Stimulated activated naive B cell treated with anti-CD40 and anti-IgM and Interleukin-4, amounts not matched to agents 10 μg/mL and 1 μg/mL and 100 μg/mL, for 72 hours (primary cell): ENCODE measurements around the gene GOLGA8O.
"Not testable (repeated sequence)": the region's sequence is repeated elsewhere in the genome, so short reads cannot be mapped to it uniquely, and the experiment has no call there.

Experiments used
- ATAC-seq, 2 donors: fragments of 150-1000 bp; cut with Tn5 transposase; replicated peaks; 2 replicates each; pipeline ENCODE4 v1.10.0; 2021; ENCODE audit warnings: moderate library complexity in 1 of 2
- DNase-seq: peaks from one replicate; pipeline ENCODE4 v3.0.0; 2021
- H3K27ac Mint-ChIP-seq: one replicate; pipeline ENCODE4 v1.8.0; 2022; ENCODE audit warnings: mild to moderate bottlenecking, mixed read lengths
- H3K27me3 Mint-ChIP-seq, 2 donors: one replicate each; pipeline ENCODE4 v1.8.0; 2022; ENCODE audit warnings: mixed read lengths in 2 of 2
- H3K36me3 Mint-ChIP-seq, 2 donors: one replicate each; pipeline ENCODE4 v1.8.0; 2022; ENCODE audit warnings: mixed read lengths in 2 of 2, mild to moderate bottlenecking in 1 of 2
- H3K4me1 Mint-ChIP-seq, 2 donors: one replicate each; pipeline ENCODE4 v1.8.0; 2022; ENCODE audit warnings: mixed read lengths in 2 of 2, mild to moderate bottlenecking in 1 of 2
- H3K4me3 Mint-ChIP-seq, 2 donors: one replicate each; pipeline ENCODE4 v1.8.0; 2022; ENCODE audit warnings: mild to moderate bottlenecking in 2 of 2, mixed read lengths in 2 of 2, moderate library complexity in 1 of 2
- H3K9me3 Mint-ChIP-seq, 2 donors: one replicate each; pipeline ENCODE4 v1.8.0; 2022; ENCODE audit warnings: mixed read lengths in 2 of 2, mild to moderate bottlenecking in 1 of 2

GOLGA8O gene

GRCh38 chr15:32455534-32455933 lies at the start of gene GOLGA8O:
TSS of gene GOLGA8O (minus strand) at chr15:32455634. CDS start at chr15:32455536, 98 bp downstream.
- not testable (repeated sequence) for H3K4me1 Mint-ChIP-seq, H3K36me3 Mint-ChIP-seq, H3K9me3 Mint-ChIP-seq, H3K27me3 Mint-ChIP-seq, H3K27ac Mint-ChIP-seq, ATAC-seq, DNase-seq, H3K4me3 Mint-ChIP-seq

DNA sequence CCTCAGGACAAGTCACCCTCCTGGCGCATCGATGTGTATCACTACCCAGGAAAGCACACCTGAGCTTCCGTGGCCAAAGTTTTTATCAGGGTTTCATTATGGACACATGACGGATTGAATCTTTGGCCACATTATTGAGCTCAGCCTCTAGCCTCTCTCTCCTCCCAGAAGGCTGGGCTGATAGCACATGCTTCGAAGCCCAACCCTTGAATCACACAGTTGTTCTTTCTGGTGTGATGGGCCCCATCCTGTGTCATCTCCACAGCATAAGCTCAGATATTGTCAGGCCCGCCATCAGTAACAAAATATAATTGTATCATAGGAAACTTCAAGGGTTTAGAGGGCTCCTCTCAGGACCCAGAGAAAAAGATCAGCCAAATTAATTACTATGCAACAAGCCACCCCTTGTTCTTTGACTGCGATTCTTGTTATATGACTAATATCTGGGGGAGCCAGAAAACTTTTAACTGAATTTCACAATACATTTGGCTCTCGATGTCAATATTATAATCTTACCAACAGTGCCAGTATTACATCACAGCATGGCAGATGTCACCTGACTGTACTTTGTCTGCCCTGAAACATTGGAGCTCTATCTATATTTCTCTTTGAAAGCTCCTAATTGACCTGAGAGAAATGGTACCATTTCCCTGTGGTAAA lies 48.8 kb upstream of the GOLGA8O start:
- H3K27ac Mint-ChIP-seq, H3K4me1 Mint-ChIP-seq, H3K36me3 Mint-ChIP-seq, DNase-seq, H3K4me3 Mint-ChIP-seq, H3K9me3 Mint-ChIP-seq, H3K27me3 Mint-ChIP-seq, ATAC-seq: not testable (repeated sequence)

GRCh38 chr15:32502946-32503345 lies 47.5 kb upstream of the GOLGA8O start:
- DNase-seq, H3K27me3 Mint-ChIP-seq, H3K27ac Mint-ChIP-seq, H3K9me3 Mint-ChIP-seq, H3K4me3 Mint-ChIP-seq, ATAC-seq, H3K36me3 Mint-ChIP-seq, H3K4me1 Mint-ChIP-seq: not testable (repeated sequence)

DNA sequence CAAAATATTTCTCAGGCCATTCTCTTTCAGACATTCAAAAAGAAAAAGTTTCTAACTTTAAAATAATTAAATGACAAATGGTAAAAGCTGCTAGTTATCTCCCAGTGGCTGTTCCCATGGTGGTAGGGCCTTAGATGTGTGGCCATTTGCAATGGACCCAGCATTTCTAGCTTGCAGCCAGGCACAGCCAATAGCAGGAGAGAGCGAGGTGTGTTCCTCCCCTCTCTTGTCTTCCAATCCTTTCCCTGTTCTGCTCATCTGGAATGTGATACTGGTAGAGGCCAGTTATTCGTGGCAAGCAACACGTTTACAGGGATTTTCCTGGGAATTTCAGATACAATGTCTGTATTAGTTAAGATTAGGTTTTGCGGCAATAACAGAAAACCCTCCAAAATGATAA lies 37.3 kb upstream of the GOLGA8O start:
- H3K27me3 Mint-ChIP-seq, ATAC-seq, DNase-seq: not testable (repeated sequence)

GRCh38 chr15:32486474-32486873 lies 31.0 kb upstream of the GOLGA8O start:
- H3K4me3 Mint-ChIP-seq, H3K4me1 Mint-ChIP-seq, H3K36me3 Mint-ChIP-seq, H3K27ac Mint-ChIP-seq, H3K9me3 Mint-ChIP-seq, ATAC-seq, H3K27me3 Mint-ChIP-seq, DNase-seq: not testable (repeated sequence)

More for the DNA sequence above, 37.3 kb upstream of the GOLGA8O start:
- H3K9me3 Mint-ChIP-seq, H3K4me1 Mint-ChIP-seq, H3K36me3 Mint-ChIP-seq, H3K27ac Mint-ChIP-seq, H3K4me3 Mint-ChIP-seq: not testable (repeated sequence)

- not testable (repeated sequence) for H3K4me3 Mint-ChIP-seq, H3K27ac Mint-ChIP-seq, ATAC-seq, DNase-seq, H3K9me3 Mint-ChIP-seq, H3K36me3 Mint-ChIP-seq, H3K4me1 Mint-ChIP-seq, H3K27me3 Mint-ChIP-seq
Measured at GRCh38 chr15:32483377-32483776, 27.9 kb upstream of the GOLGA8O start.

DNA sequence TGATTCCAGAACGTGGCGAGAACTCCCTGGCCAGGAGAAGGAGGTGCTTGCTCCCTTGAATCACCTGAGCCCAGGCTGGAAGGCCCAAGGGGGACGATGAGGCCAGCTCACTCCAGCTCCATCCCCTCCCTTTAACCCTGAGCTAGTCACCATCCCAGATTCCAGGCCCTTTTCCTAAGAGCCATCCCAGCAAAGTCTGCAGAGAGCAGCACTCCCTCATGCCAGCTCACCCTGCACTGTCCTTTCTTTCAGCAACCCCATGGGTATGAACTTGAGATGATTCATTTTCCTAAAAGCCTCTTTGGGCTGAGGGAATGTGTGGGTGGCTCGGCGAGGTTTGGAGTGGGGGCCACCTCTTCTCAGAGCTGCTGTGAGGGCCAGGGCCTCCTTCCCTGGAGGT lies 26.2 kb upstream of the GOLGA8O start:
- H3K27ac Mint-ChIP-seq, ATAC-seq, H3K27me3 Mint-ChIP-seq, H3K4me3 Mint-ChIP-seq, H3K9me3 Mint-ChIP-seq, DNase-seq, H3K36me3 Mint-ChIP-seq, H3K4me1 Mint-ChIP-seq: not testable (repeated sequence)

DNA sequence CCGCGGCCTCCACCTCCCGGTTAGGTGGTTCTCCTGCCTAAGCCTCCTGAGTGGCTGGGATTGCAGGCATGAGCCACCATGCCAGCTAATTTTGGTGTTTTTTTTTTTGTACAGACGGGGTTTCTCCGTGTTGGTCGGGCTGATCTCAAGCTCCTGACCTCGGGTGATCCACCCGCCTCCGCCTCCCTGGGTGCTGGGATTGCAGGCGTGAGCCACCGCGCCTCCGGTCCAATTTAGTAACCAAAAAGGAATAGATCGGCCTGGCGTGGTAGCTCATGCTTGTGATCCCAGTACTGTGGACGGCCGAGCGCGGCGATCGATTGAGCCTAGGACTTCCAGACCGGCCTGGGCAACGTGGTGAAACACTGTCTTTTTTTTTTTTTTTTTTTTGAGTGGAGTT lies 12.6 kb upstream of the GOLGA8O start:
- not testable (repeated sequence) for ATAC-seq, H3K4me1 Mint-ChIP-seq, H3K36me3 Mint-ChIP-seq

DNA sequence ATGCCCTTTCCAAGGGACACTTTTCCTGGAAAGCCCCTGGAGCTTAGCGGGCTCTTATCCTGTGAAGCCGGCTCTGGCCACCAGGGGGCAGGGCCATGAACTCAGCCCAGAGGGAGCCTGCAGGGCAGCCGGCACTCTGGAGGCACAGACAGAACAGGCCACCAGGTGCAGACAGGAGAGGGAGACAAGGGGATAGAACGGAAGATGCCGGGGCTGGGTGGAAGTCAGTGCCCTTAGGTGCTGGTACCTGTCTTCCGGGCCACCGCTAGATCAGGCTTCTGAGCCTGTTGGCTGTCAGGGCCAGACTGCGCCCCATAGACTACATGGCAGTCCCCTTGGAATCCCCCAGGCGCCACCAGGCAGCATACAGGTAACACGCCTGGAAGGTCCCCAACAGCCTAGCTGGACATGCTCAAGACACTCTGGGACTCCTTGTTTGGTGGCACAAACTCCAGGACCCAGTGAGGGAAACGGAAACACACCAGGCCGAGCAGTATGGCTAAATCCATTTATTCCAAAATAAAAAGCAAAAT lies 14.9 kb downstream of the GOLGA8O start:
- not testable (repeated sequence) for H3K27me3 Mint-ChIP-seq, H3K4me1 Mint-ChIP-seq, H3K27ac Mint-ChIP-seq, H3K4me3 Mint-ChIP-seq, H3K36me3 Mint-ChIP-seq, H3K9me3 Mint-ChIP-seq
- ATAC-seq (peak; percentile 73 to 82), DNase-seq (peak; percentile 0)

More for the DNA sequence above, 12.6 kb upstream of the GOLGA8O start:
- H3K9me3 Mint-ChIP-seq, DNase-seq, H3K27ac Mint-ChIP-seq, H3K27me3 Mint-ChIP-seq, H3K4me3 Mint-ChIP-seq: not testable (repeated sequence)

DNA sequence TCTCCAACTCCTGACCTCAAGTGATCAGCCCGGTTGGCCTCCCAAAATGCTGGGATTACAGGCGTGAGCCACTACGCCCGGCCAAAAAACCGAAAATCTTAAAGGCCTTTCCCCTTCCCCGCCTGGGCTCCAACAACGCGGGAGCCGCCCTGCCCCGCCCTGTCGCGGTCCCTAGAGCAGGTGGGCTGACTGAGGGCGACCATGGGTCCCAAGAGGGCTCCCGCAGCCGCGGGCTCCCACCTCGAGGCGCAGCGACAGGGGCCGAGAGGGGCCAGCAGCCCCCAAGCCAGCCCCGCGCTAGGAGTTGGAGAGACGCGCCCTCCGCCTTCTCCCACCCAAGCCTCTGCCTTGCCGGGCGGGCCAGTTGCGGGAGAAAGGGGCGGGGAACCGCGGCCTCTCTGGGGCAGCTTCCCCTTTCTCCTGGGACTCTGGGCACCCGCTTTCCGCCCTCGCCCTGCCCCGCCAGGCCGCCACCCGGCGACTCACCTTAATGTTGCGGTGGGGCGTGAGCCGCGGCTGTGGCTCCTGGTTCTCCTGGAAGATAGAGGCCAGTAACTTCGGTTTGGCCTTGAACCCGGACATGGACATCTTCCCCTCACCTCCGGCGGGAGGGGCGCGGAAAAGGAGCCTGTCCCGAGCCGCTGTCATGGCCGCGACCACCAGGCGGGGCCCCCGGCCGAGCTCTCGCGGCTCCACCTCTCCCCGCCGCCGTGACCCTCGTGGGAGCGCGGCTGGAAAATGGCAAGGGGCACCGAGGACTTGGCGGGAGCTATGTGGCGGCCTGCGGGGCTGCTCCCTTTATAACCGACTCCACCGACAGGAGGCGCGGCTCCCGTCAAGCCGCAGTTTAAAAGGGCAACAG lies 21.1 kb downstream of the GOLGA8O start:
- not testable (repeated sequence) for H3K4me3 Mint-ChIP-seq, H3K36me3 Mint-ChIP-seq, H3K9me3 Mint-ChIP-seq, H3K27me3 Mint-ChIP-seq, H3K27ac Mint-ChIP-seq, H3K4me1 Mint-ChIP-seq, DNase-seq
- peak; percentile 82 to 84 for ATAC-seq

DNA sequence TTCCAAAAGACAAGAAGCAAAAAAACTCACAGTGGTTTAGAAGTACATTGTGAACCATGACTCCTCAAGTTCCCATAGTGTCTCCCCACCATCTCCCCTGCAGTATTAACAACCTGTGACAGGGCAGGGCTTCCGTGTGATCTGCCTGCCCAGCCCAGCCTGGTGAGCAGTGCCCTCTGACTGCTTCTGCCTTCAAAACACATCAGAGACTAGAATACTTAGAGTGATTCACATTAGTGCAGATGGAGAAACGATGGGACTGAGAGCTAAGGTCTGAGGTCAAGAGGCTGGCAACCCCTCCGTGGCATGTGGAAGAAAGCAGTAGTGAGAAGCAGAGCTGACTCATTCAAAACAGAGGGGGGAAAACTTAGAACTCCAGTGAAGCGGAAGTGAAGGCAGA lies 27.8 kb downstream of the GOLGA8O start:
- H3K4me1 Mint-ChIP-seq, DNase-seq, H3K4me3 Mint-ChIP-seq, H3K36me3 Mint-ChIP-seq, H3K9me3 Mint-ChIP-seq, H3K27me3 Mint-ChIP-seq, H3K27ac Mint-ChIP-seq: not testable (repeated sequence)
- peak; percentile 67 to 68 for ATAC-seq

DNA sequence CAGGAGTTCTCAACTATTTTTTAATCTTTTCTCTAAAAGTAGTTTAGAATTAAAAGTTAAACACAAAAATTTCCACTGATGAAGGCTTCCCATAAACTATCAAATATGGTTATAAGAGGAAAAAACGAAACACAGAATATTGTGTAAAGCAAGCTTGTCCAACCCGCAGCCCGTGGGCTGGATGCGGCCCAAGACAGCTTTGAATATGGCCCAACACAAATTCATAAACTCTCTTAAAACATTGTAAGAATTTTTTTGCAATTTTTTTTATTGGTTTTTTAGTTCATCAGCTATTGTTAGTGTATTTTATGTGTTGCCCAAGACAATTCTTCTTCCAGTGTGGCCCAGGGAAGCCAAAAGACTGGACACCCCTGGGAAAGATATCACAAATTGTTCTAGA lies 28.9 kb downstream of the GOLGA8O start:
- H3K4me3 Mint-ChIP-seq, H3K27me3 Mint-ChIP-seq: not testable (repeated sequence)

GRCh38 chr15:32407903-32408302 lies 47.5 kb downstream of the GOLGA8O start:
- H3K27ac Mint-ChIP-seq, H3K4me3 Mint-ChIP-seq, H3K4me1 Mint-ChIP-seq, H3K27me3 Mint-ChIP-seq, ATAC-seq, H3K36me3 Mint-ChIP-seq, H3K9me3 Mint-ChIP-seq, DNase-seq: not testable (repeated sequence)

More for the DNA sequence above, 28.9 kb downstream of the GOLGA8O start:
- ATAC-seq, H3K27ac Mint-ChIP-seq, DNase-seq, H3K36me3 Mint-ChIP-seq, H3K9me3 Mint-ChIP-seq, H3K4me1 Mint-ChIP-seq: not testable (repeated sequence)

GRCh38 chr15:32403192-32403591 lies 52.2 kb downstream of the GOLGA8O start, which contains the start of gene GOLGA8K:
TSS of gene GOLGA8K (minus strand) at chr15:32403292. CDS start at chr15:32403194, 98 bp downstream.
- DNase-seq, H3K4me1 Mint-ChIP-seq, H3K4me3 Mint-ChIP-seq, H3K27ac Mint-ChIP-seq, H3K9me3 Mint-ChIP-seq, H3K36me3 Mint-ChIP-seq, ATAC-seq, H3K27me3 Mint-ChIP-seq: not testable (repeated sequence)

GRCh38 chr15:32396522-32396921 lies 58.9 kb downstream of the GOLGA8O start:
- H3K4me1 Mint-ChIP-seq, H3K4me3 Mint-ChIP-seq, H3K27ac Mint-ChIP-seq, DNase-seq, H3K36me3 Mint-ChIP-seq, H3K9me3 Mint-ChIP-seq, ATAC-seq, H3K27me3 Mint-ChIP-seq: not testable (repeated sequence)
